ENCODE measurements around the gene DHRS1. TPM values are rescaled to one million over a fixed set of nuclear protein-coding genes. Genes with fewer than 3 reads are reported as not detected.
A peak's percentile ranks its signal among the peaks of the same experiment; 100 is the strongest.

Gene DHRS1
- total and polyA plus RNA-seq, 9 of the 15 experiments (the other 6 are each of a cell fraction or from before 2014, with no cell fraction given), result 7.3 to 33.6 (median 13.3) TPM

- H3K4me1 ChIP-seq (replicated peaks in 1 of 2; ENCODE audit: control insufficient read depth in 2 of 2, insufficient read depth in 2 of 2, low read length in 2 of 2), result peaks cover 20 to 30% of the 10 kb centered on the region in 2 experiments
- ATAC-seq (no peak), DNase-seq (ENCODE audit: extremely low read depth in 1 of 4, low spot score in 3 of 4) (peak in 1 of 4 experiments; percentile 20), FAIRE-seq (no peak)
- BruUV-seq (replicated peaks), result no TSS peak
- no peaks in the 10 kb centered on the region for H3K27me3 ChIP-seq (ENCODE audit: control insufficient read depth in 2 of 2, insufficient read depth in 2 of 2, low read length in 2 of 2)
- no peaks in the 10 kb centered on the region for H3K79me2 ChIP-seq (ENCODE audit: control insufficient read depth, insufficient read depth, low read length)
- peaks cover 24% of the 10 kb centered on the region; the same call in 2 of the 3 replicates for H3K36me3 ChIP-seq (ENCODE audit: control insufficient read depth, insufficient read depth, low read length)
- no peaks in the 10 kb centered on the region for H4K20me1 ChIP-seq (replicated peaks; ENCODE audit: control insufficient read depth, insufficient read depth, low read length)
- H3K4me2 ChIP-seq (ENCODE audit: insufficient read depth, low read length), result no peak overlapping the region
- H3K9me1 ChIP-seq (ENCODE audit: control insufficient read depth, insufficient read depth, low read length), result no peaks in the 10 kb centered on the region
- in situ Hi-C loops (cut with MboI) (no loop called here), intact Hi-C loops (cut with micrococcal nuclease) (no loop called here)
- ChIA-PET CTCF (ENCODE audit: low intra/inter-chr PET ratio) (no interaction called here), POLR2A (no interaction called here)
- H2AFZ ChIP-seq (ENCODE audit: low read depth, low read length), result no peak overlapping the region
- no peak overlapping the region; a peak in 1 of 4 replicates for H3K9ac ChIP-seq (ENCODE audit: insufficient read depth in 1 of 2, low read depth in 2 of 2, low read length in 2 of 2)
- TF ChIP-seq ZNF263 (CRISPR knock-in tag; IDR thresholded peaks at IDR 0.05; ENCODE audit: borderline replicate concordance), result no peak
- no peak for TF ChIP-seq CTCF (IDR thresholded peaks at IDR 0.05 in 2 of 3, conservative IDR thresholded peaks at IDR 0.05 in 1 of 3; ENCODE audit: insufficient read depth in 2 of 3, low read depth in 1 of 3, low read length in 3 of 3)
- no peak overlapping the region for H3K4me3 ChIP-seq
- no peaks in the 10 kb centered on the region for H3K9me3 ChIP-seq (replicated peaks; ENCODE audit: control insufficient read depth, insufficient read depth, low read depth, low read length)
- no peak overlapping the region for H3K27ac ChIP-seq (ENCODE audit: extremely low read depth, low read depth, low read length)
- 42% methylated on average over 7 of the region's 9 CpGs for WGBS (ENCODE audit: insufficient coverage, low coverage, missing lambda C conversion rate)
Observed at GRCh38 chr14:24312736-24313507, 13.3 kb upstream of the DHRS1 start.

All from K562 (cell line).